SHP77 (cell line): ENCODE results near the gene TDRD10.

Source experiments
- DNase-seq, 2 experiments: peaks; one replicate each; lab custom pipeline; 2025; lab: John Stamatoyannopoulos, UW

The TDRD10 gene

DNA sequence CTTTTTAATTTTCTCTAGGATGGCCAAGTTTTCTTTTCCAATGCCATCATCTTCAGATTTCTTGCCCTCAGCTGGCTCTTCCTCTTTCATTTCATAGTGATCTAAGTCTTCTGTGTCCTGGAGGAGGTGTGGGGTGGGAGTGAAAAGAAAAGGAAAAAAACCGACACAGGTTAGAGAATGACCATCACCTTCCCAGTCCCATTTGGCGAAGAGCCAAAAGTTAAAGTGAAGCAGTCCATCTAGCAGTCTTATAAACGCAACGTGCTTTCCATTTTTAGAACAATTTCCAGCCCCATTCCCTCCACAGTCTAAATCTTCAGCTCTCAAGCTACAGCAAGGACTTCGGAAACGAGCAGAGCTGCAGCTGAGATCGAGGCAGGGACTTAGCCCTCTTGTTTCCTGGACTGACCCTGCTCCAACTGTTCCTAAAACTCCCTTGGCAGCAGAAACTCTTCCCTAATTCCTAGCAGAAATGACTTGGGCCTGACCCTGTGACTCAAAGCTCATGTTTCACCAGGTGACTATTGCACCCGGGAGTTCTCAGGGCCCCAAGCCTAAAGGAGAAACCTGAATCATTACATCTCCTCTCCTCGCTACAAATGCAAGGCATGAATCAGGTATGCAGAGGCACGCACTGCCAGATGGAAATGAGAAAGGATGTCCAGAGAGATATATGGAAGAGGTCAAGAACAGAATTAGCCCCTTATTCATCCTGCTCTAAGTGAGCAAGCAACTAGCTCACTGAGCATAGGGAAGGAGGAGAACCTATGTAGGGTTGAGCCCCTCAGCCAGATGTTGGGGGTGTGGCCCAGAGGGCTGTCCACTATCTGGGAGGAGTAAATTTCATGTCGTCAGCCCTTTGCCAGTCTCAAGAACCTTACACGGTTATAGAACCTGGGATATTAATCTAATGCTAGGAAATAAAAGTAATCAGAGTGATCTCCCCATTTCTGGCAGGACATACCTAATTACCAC lies 51.3 kb downstream of the TDRD10 start:
- DNase-seq, result no peak

DNA sequence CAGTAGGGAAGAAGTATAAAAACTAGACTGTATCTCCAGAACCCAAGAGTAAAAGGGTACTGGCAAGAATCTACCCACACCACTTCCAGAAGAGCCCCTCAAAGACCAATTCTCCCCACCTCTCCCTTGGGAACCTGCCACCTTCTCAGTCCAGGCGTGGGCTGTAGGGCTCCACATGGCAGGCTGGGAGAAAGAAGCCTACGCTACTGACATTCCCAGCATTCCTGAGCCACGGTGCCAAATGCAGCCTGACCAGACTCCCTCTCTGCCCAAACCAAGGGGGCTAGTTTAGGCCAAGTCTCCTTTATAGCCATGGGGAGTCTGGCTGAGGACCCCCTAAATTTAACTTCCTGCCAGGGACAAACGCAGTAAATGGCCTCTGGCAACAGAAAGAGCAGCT lies 54.4 kb downstream of the TDRD10 start:
- no peak for DNase-seq

DNA sequence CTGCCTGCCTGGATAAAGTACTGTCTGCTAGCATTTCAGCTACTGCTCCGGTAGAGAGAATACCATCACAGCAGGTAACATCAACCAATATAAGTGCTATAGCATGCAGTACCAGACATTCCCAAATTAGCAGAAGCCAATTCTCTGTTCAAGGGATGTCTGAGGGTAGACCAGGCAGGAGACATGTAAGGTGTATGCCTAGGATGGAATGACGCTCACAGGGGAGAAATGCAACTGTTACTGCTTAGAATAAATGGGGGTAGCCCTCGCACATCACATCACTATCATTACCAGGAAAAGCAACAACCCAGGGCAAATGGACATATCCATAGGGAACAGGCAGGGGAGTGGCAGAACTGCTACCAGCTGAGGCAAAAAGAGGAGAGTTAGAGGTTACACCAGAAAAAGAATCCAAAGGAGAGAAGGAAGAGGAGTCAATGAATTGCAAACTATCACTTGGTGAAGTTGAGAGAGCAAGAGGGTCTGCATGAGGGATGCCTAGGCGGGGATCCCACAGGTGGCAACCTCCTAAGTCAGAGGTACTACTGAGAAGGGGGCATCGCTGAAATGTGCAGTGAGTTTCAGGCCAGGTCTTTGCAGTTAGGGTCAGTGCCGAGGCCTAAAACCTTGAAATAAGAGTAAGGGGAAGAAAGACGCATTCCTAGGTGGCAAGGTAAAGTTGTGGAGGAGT lies 55.4 kb downstream of the TDRD10 start:
- no peak for DNase-seq

DNA sequence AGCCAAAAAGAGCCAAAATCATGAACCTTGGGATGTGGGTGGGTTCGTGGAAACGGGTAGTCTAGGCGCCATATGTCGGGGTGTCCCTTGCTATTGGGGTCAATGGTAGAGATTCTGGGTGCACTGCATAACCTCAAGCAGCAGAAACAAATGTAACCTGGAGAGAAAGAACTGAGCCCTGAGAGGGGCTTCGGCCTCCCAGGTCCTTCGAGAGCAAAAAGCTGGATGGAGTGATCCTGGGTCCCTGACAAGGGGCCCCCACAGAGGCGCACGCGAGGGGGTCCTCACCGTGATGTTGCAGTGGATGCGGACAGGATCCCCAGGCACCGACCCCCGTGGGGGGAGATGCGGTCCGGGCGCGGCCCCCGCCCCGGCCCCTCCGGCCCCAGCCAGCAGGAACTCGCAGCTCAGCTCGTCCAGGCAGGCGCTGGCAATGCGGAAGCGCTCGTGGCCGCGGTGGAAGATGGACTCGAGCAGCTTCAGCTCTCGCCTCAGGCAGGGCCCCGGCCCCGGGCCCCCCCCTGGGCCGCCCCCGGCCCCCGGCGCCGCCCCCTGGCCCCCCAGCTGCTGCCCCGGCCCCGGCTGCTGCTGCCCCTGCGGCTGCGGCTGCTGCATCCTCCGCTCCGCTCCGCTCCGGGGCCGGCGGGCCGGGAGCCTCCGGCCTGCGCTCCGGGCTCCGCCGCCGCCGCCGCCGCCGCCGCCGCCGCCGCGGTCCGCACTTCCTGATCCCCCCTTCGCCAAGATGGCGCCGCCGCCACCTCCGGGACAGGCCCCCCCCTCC lies 56.1 kb downstream of the TDRD10 start, which contains the start of gene UBE2Q1:
Gene UBE2Q1, minus strand, starts transcription at position 724 of the 781 bp plus-strand sequence. Its CDS starts 109 bp downstream, at position 615.
- DNase-seq, result no peak

DNA sequence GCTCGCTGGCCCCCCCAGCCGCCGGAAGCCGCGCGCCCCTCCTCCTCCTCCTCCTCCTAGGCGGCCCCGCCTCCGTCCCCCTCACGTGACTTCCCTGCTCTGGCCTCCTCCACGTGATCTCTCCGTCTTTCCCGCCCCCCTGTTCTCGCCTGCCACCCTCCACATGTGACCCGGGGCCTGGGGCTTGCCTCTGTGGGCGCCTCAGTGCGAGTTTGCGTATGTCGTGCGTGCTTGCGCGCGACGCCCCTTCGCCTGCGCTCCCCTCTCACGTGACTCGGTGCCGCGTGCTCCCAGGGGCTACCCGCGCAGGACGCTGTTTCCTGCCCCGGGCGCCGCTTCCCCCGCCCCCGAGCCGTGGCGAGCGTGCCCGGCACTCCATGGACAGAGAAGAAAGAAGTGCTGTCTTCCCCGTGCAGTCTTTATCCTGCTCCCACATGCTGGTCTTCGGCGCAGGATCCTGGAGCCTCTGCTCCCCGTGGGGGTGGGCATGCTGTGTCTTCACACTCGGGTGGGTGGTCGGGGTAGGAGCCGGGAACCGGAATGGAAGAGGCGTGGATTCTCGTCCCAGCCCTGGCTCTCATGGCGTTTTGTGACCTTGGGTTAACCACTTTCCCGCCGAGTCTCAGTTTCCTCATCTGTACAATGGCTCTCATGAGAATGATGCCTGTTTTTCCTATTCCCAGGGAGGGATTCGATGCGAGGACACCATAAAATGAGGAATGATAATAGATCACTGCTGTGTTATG lies 56.9 kb downstream of the TDRD10 start:
- DNase-seq, result peak; percentile 100

DNA sequence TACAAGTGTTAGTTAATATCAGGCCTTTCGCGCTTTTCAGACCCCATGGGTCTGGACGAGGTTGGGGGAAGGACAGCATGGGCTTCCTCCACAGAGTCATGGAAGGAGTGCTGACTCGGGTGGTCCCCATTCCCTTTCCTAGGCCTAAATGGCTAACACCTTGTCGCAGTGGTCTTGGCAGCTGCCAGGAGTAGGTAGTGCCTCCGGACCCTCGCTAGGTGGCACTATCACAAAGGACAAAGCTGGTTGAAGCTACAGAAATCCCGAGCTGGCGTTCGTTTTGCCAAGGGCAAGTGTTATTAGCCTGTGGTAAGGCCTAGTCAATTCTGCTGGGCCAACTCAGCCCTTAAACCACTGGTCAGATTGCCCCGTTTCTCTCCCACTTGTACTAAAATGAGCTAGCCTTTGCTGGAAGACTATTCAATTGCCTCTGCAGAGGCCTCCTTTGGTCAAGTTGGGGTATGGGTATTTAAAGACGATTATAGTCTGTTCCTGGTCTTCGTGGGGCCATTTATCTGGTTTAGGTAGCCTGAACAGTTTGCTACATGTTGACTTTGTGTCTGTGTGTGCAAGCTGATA lies 57.5 kb downstream of the TDRD10 start:
- peak; percentile 97 to 98 for DNase-seq

DNA sequence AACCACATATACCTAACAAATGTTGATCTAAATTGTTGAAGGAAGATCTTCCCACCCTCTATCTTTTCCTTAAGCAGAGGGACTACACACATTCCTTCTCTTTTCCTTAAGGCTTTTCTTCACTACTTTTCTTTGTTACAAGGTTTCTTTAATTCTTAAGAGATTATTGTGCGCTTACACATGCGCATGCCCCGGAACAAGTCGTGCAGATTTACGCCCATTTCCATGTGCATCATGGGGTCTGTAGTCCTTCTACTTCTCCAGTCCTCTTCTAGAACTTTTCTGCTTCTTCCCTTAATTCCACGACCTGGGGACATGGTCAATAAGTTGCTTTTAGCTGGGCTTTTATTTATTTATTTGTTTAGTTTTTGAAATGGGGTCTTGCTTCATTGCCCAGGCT lies 63.9 kb downstream of the TDRD10 start:
- no peak for DNase-seq

DNA sequence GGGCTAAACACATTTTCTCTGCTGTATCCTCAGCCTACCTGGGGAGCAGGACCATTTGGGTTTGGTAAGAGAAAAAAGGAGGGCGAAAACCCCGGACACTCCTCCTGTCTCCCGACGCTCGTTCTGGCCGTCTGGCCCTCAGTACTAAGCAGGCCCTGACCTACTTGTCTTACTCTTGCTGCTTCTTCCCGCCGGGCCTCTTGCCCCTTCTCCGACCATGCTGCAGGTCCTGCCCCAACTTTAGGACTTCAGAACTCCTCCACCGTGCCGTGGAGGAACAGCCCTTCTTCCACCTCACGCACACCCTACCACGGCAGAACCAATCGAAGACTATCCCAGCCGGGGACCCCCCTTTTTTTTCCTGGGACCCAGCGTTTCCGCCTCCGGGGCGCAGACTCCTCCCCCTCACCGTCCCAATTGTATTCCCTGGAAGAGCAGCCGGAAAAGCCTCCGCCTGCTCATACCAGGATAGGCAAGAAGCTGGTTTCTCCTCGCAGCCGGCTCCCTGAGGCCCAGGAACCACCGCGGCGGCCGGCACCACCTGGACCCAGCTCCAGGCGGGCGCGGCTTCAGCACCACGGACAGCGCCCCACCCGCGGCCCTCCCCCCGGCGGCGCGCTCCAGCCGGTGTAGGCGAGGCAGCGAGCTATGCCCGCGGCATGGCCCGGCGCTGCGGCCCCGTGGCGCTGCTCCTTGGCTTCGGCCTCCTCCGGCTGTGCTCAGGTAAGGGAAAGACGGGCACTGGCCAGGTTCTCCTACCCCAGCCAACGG lies 65.6 kb downstream of the TDRD10 start, which contains the start of gene CHRNB2:
Gene CHRNB2, plus strand, starts transcription at position 393 of the 771 bp plus-strand sequence. Its CDS starts 267 bp downstream, at position 660.
- DNase-seq, result peak; percentile 91

DNA sequence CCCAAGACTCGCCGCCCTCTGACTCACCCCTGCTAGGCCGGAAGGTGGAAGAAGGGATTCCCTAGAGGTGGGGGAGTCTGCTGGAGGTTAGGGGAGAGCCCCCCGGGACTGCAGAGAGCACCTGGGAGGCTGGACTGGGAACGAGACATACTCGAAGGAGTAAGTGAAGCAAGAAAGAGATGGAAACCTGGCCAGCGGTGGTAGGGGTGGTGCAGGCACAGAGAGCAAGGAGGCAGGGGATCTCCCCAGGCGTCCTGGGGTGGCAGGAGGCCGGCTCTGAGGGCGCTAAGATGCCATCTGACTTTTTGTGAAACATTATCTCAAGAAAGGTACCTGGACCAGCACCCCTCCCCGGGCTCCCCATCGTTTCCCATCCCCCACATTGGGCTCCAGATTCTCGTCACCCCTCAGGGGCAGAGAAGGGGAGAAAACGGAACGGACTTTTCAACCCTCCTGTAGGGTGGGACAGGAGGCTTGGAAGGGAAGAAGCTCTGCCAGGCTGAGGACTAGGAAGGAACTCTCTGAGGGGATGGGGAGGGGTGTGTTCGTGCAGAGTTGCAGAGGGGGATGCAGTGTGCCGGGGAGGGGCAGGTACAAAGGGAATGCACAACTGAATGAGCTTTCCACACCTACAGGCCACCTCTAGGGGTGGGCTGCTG lies 66.3 kb downstream of the TDRD10 start:
- DNase-seq, result no peak

DNA sequence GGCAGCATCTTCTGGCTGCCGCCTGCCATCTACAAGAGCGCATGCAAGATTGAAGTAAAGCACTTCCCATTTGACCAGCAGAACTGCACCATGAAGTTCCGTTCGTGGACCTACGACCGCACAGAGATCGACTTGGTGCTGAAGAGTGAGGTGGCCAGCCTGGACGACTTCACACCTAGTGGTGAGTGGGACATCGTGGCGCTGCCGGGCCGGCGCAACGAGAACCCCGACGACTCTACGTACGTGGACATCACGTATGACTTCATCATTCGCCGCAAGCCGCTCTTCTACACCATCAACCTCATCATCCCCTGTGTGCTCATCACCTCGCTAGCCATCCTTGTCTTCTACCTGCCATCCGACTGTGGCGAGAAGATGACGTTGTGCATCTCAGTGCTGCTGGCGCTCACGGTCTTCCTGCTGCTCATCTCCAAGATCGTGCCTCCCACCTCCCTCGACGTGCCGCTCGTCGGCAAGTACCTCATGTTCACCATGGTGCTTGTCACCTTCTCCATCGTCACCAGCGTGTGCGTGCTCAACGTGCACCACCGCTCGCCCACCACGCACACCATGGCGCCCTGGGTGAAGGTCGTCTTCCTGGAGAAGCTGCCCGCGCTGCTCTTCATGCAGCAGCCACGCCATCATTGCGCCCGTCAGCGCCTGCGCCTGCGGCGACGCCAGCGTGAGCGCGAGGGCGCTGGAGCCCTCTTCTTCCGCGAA lies 69.4 kb downstream of the TDRD10 start:
- no peak for DNase-seq

DNA sequence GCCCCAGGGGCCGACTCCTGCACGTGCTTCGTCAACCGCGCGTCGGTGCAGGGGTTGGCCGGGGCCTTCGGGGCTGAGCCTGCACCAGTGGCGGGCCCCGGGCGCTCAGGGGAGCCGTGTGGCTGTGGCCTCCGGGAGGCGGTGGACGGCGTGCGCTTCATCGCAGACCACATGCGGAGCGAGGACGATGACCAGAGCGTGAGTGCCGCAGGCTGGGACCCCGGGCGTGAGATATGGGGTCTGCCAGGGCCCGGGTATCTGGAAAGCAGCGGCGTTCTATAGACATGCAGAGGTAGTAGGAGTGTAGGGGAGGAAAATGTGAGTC lies 69.9 kb downstream of the TDRD10 start:
- no peak for DNase-seq

DNA sequence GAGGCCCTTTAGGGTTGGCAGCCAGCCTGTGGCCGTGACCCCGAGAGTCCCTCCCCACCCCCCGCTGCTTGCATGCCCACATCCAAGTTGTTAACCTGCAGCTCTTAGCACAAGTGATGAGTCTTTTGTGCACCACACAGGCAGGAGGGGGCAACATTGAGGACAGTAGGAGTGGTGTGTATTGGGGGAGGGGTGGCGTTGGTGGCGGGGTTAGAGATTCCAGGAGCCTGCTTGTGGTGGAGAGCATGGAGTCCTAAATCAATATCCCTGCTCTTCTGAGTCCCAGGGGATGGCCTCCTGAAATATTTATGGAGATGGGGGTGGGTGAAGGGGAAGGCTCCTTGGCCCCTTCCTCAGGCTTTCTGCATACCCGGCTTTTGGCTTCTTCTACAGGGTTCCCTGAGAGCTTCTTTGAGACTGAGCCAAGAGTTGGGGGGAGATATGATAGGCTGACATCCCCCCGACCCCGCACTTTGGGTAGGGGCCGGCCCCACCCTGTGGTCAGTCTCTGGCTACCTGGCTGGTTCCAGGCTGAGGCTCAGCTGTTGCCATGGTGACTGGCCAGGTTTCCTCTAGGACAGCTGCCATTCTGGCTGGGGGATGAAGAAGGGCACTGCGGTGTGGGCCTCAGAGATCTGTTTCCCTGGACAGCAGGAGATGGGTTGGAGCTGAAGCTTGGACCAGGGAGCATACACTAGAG lies 70.6 kb downstream of the TDRD10 start:
- no peak for DNase-seq

DNA sequence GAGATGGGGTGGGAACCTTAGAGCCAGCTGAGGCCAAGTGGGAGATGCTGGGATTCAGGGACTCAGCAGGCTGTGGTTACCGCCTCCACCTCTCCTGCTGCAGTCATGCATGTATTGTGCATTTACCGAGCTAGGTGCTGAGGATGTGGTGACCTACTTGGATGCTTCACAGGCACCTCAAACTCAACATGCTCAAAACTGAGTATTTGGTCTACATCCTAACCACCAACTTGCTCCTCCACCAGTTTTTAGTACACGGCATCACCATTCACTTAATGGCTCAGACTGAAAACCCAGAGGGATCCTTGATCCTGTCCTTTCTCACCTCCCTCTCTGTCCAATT lies 71.1 kb downstream of the TDRD10 start:
- DNase-seq, result no peak

DNA sequence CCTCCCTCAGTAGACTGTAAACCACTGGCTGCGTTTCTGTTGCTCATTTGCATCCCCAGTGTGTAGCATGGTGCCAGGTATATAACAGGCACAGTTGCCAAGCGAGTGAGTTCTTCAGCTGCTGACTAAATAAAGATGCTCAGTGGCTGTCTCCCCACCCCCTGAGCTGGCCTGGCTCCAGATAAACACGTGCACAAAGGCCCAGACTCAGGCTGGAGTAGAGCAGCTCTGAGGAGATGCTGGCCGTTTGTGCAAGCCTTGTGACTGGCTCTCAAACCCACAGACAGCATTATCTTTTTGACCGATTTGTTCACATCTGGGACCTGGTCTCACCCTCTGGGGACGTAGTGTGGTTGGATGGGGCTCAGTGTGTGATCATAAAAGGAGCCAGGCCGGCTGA lies 72.7 kb downstream of the TDRD10 start:
- DNase-seq, result peak; percentile 52 to 69

DNA sequence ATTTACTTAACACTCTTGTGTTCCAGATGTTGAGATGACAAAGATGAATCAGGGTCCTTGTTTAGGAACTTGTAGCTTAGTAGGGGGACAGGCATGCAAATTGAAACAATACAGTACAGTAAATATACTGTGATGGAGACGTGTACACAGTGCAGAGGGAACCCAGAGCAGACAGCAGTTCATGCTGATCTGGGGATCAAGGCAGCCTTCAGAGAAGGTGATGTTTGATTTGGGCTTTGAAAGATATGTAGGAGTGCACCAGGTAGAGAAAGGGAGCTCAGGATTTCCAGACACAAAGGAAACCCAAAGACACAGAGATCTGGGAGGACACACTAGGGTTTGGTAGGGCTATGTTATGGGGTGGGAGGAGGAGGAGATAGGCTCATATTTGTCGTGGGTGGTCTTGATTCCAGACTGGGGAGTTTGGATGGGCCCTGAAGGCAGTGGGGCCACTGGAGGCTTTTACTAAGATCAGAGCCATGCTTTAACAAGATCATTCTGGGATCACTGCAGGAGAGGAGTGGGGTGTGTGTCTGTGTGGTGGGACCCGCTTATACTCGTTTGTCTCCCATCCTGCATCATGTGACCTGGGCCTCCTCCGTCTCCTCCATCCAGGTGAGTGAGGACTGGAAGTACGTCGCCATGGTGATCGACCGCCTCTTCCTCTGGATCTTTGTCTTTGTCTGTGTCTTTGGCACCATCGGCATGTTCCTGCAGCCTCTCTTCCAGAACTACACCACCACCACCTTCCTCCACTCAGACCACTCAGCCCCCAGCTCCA lies 73.3 kb downstream of the TDRD10 start:
- DNase-seq, result no peak

DNA sequence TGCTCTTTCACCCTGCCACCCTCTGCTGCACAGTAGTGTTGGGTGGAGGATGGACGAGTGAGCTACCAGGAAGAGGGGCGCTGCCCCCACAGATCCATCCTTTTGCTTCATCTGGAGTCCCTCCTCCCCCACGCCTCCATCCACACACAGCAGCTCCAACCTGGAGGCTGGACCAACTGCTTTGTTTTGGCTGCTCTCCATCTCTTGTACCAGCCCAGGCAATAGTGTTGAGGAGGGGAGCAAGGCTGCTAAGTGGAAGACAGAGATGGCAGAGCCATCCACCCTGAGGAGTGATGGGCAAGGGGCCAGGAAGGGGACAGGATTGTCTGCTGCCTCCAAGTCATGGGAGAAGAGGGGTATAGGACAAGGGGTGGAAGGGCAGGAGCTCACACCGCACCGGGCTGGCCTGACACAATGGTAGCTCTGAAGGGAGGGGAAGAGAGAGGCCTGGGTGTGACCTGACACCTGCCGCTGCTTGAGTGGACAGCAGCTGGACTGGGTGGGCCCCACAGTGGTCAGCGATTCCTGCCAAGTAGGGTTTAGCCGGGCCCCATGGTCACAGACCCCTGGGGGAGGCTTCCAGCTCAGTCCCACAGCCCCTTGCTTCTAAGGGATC lies 74.0 kb downstream of the TDRD10 start:
- no peak for DNase-seq

DNA sequence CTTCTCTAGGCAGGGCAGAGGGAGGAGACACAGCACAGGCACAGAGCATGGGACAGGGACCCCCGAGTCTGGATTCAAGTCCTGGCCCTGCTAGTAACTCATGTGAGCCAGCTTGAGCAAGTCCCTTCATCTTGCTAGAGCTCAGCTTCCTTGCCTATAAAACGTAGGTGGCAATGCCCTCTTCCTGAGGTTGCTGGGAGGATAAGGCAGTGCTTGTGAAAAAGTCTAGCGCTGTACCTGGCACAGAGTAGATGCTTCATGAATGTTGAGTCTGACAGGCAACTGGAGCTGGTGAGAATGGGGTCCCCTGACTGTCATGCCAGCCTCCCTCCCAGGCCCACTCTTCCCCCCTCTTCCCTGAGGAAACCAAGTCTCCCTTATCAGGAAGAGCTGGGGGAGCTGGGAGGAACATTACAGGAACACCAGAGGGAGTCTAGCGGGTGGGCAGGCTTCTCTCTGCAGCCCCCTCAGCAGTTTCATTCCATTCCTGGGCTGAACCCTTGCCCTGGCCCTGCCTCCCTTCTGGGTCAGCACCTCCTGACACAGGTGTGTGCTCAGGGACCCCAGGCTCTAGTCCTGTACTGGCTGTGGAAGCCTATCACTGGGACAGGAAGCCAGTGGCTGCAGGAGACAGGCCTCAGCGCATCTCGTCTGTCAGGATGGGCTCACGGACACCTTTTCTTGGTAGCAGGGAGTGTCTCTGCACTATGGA lies 75.5 kb downstream of the TDRD10 start:
- DNase-seq, result no peak
